ENCODE measurements around the gene SEC62.

GRCh38 chr3:170022336-170022735 lies 55.7 kb downstream of the SEC62 start:
- no peak for TF ChIP-seq NFRKB (IDR thresholded peaks at IDR 0.05)
- TF ChIP-seq SP1 (IDR thresholded peaks at IDR 0.05) = no peak
